Measurements from ENCODE around the gene PPP3CB. TPM values are rescaled to one million over a fixed set of nuclear protein-coding genes. Genes with fewer than 3 reads are reported as not detected.

PPP3CB gene
- total RNA-seq, 1 donor from 2014 or later: 64.5 TPM

DNA sequence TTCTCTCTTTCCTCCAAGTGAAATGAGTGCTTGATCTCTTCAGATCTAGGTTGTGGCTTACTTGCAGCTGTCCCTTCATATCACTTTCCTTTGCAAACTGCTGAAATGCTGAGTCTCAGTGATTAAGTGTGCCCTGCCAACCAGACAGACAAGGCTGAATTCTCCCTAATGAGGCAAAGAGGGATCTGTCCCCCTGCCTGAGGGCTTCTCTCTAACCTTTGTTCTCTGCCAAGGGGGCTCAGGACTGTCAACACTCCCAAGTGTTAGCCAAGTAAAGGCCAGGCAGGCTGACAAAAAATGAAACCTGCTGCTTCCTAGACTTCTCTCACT, 62.3 kb downstream of the PPP3CB start, which contains the start of gene MSS51:
TSS of gene MSS51 (minus strand) at position 24 of the 330 bp plus-strand sequence. CDS start 5,277 bp downstream, outside the sequence.
- H3K27ac ChIP-seq (replicated peaks): peak within 1 kb of the TSS; percentile 60
- peaks cover 31% of the 10 kb centered on the region for H3K36me3 ChIP-seq
- H3K4me3 ChIP-seq: peak within 1 kb of the TSS; percentile 45

GRCh38 chr10:73432646-73433537, 62.9 kb downstream of the PPP3CB start:
- DNase-seq: no peak
- no peaks in the 10 kb centered on the region for H3K9me3 ChIP-seq (replicated peaks)
- no peak for TF ChIP-seq CTCF (IDR thresholded peaks at IDR 0.05; ENCODE audit: borderline replicate concordance)
- no peaks in the 10 kb centered on the region for H3K27me3 ChIP-seq (ENCODE audit: low read depth)
- H3K27ac ChIP-seq (replicated peaks): peak overlapping the region; percentile 60
- H3K4me1 ChIP-seq: peaks cover 7% of the 10 kb centered on the region
- H3K36me3 ChIP-seq: peaks cover 28% of the 10 kb centered on the region
- intact Hi-C loops (cut with micrococcal nuclease): no loop called here
- H3K4me3 ChIP-seq: peak overlapping the region; percentile 45

More for the DNA sequence above, 62.3 kb downstream of the PPP3CB start, which contains the start of gene MSS51:
- intact Hi-C loops (cut with micrococcal nuclease): no loop called here
- DNase-seq: peak; percentile 23
- H3K9me3 ChIP-seq (replicated peaks): no peaks in the 10 kb centered on the region
- H3K4me1 ChIP-seq: peaks cover 7% of the 10 kb centered on the region
- no peak for TF ChIP-seq CTCF (IDR thresholded peaks at IDR 0.05; ENCODE audit: borderline replicate concordance)
- no peaks in the 10 kb centered on the region for H3K27me3 ChIP-seq (ENCODE audit: low read depth)

DNA sequence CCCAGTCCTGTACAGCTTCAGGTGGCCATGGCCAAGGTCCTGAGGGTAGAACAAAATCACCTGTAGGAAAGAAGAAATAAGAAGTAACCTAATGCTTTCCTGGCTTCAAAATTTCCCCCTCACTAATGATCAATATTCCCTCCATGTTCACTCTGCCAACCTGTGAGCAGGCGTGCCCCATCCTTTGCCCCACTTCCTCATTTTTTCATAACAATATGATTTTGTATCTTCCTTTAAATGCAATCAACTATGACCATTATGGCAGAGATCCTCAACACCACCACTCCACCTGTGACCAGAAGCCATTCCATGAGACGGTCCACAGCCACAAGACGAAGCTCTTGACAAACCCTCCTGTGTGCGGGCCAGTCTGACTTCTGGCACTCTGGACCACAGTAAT, 69.5 kb downstream of the PPP3CB start:
- H3K9me3 ChIP-seq (replicated peaks): no peaks in the 10 kb centered on the region
- H3K27me3 ChIP-seq (ENCODE audit: low read depth): no peaks in the 10 kb centered on the region
- peaks cover 71% of the 10 kb centered on the region for H3K36me3 ChIP-seq

GRCh38 chr10:73424478-73424877, 71.3 kb downstream of the PPP3CB start:
- H3K9me3 ChIP-seq (replicated peaks): no peaks in the 10 kb centered on the region
- H3K27ac ChIP-seq (replicated peaks): no peak overlapping the region
- H3K36me3 ChIP-seq: peaks cover 68% of the 10 kb centered on the region
- no peak overlapping the region for H3K4me3 ChIP-seq
- intact Hi-C loops (cut with micrococcal nuclease): no loop called here
- H3K27me3 ChIP-seq (ENCODE audit: low read depth): no peaks in the 10 kb centered on the region
- H3K4me1 ChIP-seq: no peaks in the 10 kb centered on the region
- DNase-seq: no peak
- no peak for TF ChIP-seq CTCF (IDR thresholded peaks at IDR 0.05; ENCODE audit: borderline replicate concordance)

More for the DNA sequence above, 69.5 kb downstream of the PPP3CB start:
- TF ChIP-seq CTCF (IDR thresholded peaks at IDR 0.05; ENCODE audit: borderline replicate concordance): no peak
- DNase-seq: no peak
- no peak overlapping the region for H3K4me3 ChIP-seq
- H3K27ac ChIP-seq (replicated peaks): no peak overlapping the region
- H3K4me1 ChIP-seq: no peaks in the 10 kb centered on the region
- intact Hi-C loops (cut with micrococcal nuclease): no loop called here

GRCh38 chr10:73423309-73423708, 72.5 kb downstream of the PPP3CB start:
- Histone ChIP-seq H3K27ac (replicated peaks) (no peak overlapping the region), H3K9me3 (replicated peaks) (no peaks in the 10 kb centered on the region), H3K27me3 (ENCODE audit: low read depth) (no peaks in the 10 kb centered on the region), H3K4me3 (no peak overlapping the region), H3K36me3 (peaks cover 65% of the 10 kb centered on the region), H3K4me1 (no peaks in the 10 kb centered on the region)
- no peak for TF ChIP-seq CTCF (IDR thresholded peaks at IDR 0.05; ENCODE audit: borderline replicate concordance)
- intact Hi-C loops (cut with micrococcal nuclease): no loop called here
- no peak for DNase-seq

Measured in left ventricle myocardium inferior (tissue), 1 donor.